ENCODE measurements around the gene SF3B6. TPM values are rescaled to one million over a fixed set of nuclear protein-coding genes. Genes with fewer than 3 reads are reported as not detected.

SF3B6 gene
- polyA plus RNA-seq, 3 donors: 67.6 to 172 (median 146) TPM

DNA sequence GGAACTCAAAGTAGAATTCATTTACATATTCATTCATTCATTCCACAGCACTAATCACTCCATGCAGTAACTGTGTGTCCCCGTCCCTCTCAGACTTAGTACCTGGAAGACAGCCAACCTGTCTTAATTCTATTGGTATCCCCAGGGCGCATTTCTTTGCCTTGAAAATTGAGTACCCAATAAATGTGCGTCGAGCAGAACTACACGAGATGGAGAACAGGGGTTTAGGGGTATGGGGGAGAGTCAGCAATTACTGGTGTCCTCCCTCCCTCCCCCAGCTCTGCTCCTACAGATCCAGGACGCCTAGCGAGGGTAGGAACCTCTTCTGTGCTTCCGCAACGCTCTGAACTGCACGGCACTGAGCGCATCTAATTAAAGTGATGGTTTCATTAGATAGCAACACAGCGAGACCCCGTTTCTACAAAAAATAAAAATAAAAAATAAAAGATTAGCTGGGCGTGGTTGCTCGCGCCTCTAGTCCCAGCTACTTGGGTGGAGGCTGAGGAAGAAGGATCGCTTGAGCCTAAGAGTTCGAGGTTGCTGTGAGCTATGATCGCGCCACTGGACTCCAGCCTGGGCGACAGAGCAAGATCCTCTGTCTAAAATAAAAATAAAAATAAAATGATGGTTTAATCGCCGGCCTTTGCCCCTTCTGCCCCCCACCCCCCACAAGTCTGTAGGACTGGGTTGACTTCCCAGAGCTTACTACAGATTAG lies 27.2 kb downstream of the SF3B6 start:
- Mint-ChIP-seq H3K4me3 (no peak overlapping the region), H3K27me3 (ENCODE audit: low read depth in 3 of 3) (peaks cover 11 to 25% (median 19%) of the 10 kb centered on the region in 3 donors), H3K4me1 (peaks cover 24% of the 10 kb centered on the region), H3K9me3 (peaks cover 0 to 5% (median 0%) of the 10 kb centered on the region in 7 donors), H3K36me3 (no peaks in the 10 kb centered on the region), H3K27ac (no peak overlapping the region)
- TF ChIP-seq, protein P1, sequence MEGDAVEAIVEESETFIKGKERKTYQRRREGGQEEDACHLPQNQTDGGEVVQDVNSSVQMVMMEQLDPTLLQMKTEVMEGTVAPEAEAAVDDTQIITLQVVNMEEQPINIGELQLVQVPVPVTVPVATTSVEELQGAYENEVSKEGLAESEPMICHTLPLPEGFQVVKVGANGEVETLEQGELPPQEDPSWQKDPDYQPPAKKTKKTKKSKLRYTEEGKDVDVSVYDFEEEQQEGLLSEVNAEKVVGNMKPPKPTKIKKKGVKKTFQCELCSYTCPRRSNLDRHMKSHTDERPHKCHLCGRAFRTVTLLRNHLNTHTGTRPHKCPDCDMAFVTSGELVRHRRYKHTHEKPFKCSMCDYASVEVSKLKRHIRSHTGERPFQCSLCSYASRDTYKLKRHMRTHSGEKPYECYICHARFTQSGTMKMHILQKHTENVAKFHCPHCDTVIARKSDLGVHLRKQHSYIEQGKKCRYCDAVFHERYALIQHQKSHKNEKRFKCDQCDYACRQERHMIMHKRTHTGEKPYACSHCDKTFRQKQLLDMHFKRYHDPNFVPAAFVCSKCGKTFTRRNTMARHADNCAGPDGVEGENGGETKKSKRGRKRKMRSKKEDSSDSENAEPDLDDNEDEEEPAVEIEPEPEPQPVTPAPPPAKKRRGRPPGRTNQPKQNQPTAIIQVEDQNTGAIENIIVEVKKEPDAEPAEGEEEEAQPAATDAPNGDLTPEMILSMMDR (IDR thresholded peaks at IDR 0.05): no peak
- Histone ChIP-seq H3K79me2 (ENCODE audit: insufficient read depth, low read length) (peaks cover 7% of the 10 kb centered on the region), H3K36me3 (replicated peaks in 1 of 2; ENCODE audit: control insufficient read depth in 1 of 2, insufficient read depth in 2 of 2, low read length in 2 of 2) (no peaks in the 10 kb centered on the region), H3K27me3 (ENCODE audit: control insufficient read depth in 2 of 2, insufficient read depth in 2 of 2, low read length in 2 of 2) (peaks cover 11 to 21% of the 10 kb centered on the region in 2 donors), H2AFZ (ENCODE audit: insufficient read depth, low read depth, low read length, poor library complexity, severe bottlenecking) (peak overlapping the region; percentile 96), H3K4me1 (ENCODE audit: control insufficient read depth in 1 of 2, insufficient read depth in 2 of 2, low read length in 2 of 2) (peaks cover 24 to 32% of the 10 kb centered on the region in 2 donors), H3K9me3 (replicated peaks in 1 of 2; ENCODE audit: control insufficient read depth in 1 of 2, insufficient read depth in 1 of 2, low read length in 2 of 2) (no peaks in the 10 kb centered on the region), H4K20me1 (ENCODE audit: insufficient read depth, low read length) (no peaks in the 10 kb centered on the region), H3K27ac (ENCODE audit: low read depth in 1 of 2, low read length in 2 of 2) (no peak overlapping the region), H3K4me2 (replicated peaks; ENCODE audit: extremely low read depth, low read length, poor library complexity, severe bottlenecking) (peak overlapping the region; percentile 95), H3K4me3 (replicated peaks in 1 of 3; ENCODE audit: low read depth in 2 of 3, low read length in 3 of 3) (peak overlapping the region; percentile 24 to 84 (median 67)), H3K9ac (ENCODE audit: insufficient read depth, low read length, poor library complexity, severe bottlenecking) (peak overlapping the region; percentile 67)
- intact Hi-C loops (cut with micrococcal nuclease): loop anchor here in 1 of 2 donors (5.0 to 10.0 kb wide), 2 partner anchors 33 to 104 kb away; partner anchors contain the start of genes TP53I3 and UBXN2A
- DNase-seq: no peak
- WGBS (ENCODE audit: insufficient coverage): no CpG with 5 or more reads among the region's 23 CpGs

DNA sequence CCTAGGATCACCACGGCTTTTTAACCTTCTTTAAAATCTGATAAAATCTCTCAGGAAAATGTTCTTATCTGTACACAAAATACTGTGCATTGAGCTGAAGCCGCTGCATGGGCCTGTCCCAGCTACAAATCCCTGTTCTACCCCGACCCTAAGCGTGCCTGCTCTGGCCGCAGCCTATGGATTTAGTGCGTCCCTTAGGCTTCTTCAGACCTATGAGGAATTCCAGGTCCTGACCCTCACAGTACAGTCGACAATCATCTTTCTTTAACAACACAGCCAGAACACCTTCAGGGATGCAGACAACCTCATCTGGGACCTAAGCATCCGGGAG lies 28.5 kb downstream of the SF3B6 start:
- H3K27me3 ChIP-seq (ENCODE audit: control insufficient read depth in 2 of 2, insufficient read depth in 2 of 2, low read length in 2 of 2): peaks cover 11 to 21% of the 10 kb centered on the region in 2 donors
- no peaks in the 10 kb centered on the region for H3K9me3 ChIP-seq (replicated peaks in 1 of 2; ENCODE audit: control insufficient read depth in 1 of 2, insufficient read depth in 1 of 2, low read length in 2 of 2)
- H3K27me3 Mint-ChIP-seq (ENCODE audit: low read depth in 3 of 3): peaks cover 11 to 22% (median 19%) of the 10 kb centered on the region in 3 donors
- peak overlapping the region in 1 of 7 donors; percentile 1 for H3K27ac Mint-ChIP-seq
- peak overlapping the region in 1 of 3 experiments; percentile 97 for H3K4me3 ChIP-seq (replicated peaks in 1 of 3; ENCODE audit: low read depth in 2 of 3, low read length in 3 of 3)
- no peaks in the 10 kb centered on the region for H3K36me3 ChIP-seq (replicated peaks in 1 of 2; ENCODE audit: control insufficient read depth in 1 of 2, insufficient read depth in 2 of 2, low read length in 2 of 2)
- H3K9ac ChIP-seq (ENCODE audit: insufficient read depth, low read length, poor library complexity, severe bottlenecking): no peak overlapping the region
- intact Hi-C loops (cut with micrococcal nuclease): loop anchor here (2.0 to 10.0 kb wide), 3 partner anchors 35 to 103 kb away; partner anchors contain the start of genes TP53I3 (in 2 of the 2) and UBXN2A (in 1 of the 2)
- peak overlapping the region in 1 of 2 donors; percentile 96 for H3K4me3 Mint-ChIP-seq
- no peaks in the 10 kb centered on the region for H4K20me1 ChIP-seq (ENCODE audit: insufficient read depth, low read length)
- no peak for DNase-seq
- H3K36me3 Mint-ChIP-seq: no peaks in the 10 kb centered on the region
- 52% methylated on average over 5 of the region's 8 CpGs for WGBS (ENCODE audit: insufficient coverage)
- H2AFZ ChIP-seq (ENCODE audit: insufficient read depth, low read depth, low read length, poor library complexity, severe bottlenecking): peak overlapping the region; percentile 98
- no peak overlapping the region for H3K27ac ChIP-seq (ENCODE audit: low read depth in 1 of 2, low read length in 2 of 2)
- peak overlapping the region; percentile 95 for H3K4me2 ChIP-seq (replicated peaks; ENCODE audit: extremely low read depth, low read length, poor library complexity, severe bottlenecking)
- peaks cover 7% of the 10 kb centered on the region for H3K79me2 ChIP-seq (ENCODE audit: insufficient read depth, low read length)
- peaks cover 0 to 5% (median 0%) of the 10 kb centered on the region in 7 donors for H3K9me3 Mint-ChIP-seq
- H3K4me1 ChIP-seq (ENCODE audit: control insufficient read depth in 1 of 2, insufficient read depth in 2 of 2, low read length in 2 of 2): peaks cover 24 to 32% of the 10 kb centered on the region in 2 donors
- TF ChIP-seq, protein P1 (IDR thresholded peaks at IDR 0.05): no peak
- peaks cover 24% of the 10 kb centered on the region for H3K4me1 Mint-ChIP-seq
